ENCODE data around the gene CCDC88B.
"Not testable (repeated sequence)": the region's sequence is repeated elsewhere in the genome, so short reads cannot be mapped to it uniquely, and the experiment has no call there.

CCDC88B gene

GRCh38 chr11:64321026-64321425, 19.0 kb upstream of the CCDC88B start:
- DNase-seq = no peak

DNA sequence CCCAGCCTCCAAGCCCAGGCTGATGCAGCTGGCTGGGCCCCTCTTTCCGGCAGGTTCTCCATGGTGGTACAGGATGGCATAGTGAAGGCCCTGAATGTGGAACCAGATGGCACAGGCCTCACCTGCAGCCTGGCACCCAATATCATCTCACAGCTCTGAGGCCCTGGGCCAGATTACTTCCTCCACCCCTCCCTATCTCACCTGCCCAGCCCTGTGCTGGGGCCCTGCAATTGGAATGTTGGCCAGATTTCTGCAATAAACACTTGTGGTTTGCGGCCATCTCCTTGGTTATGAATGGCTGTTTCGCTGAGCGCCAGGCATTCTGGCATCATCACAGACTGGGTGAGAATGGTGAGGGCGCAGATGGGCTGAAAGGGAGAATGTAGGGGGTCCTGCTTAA, 18.5 kb upstream of the CCDC88B start:
- no peak for DNase-seq

DNA sequence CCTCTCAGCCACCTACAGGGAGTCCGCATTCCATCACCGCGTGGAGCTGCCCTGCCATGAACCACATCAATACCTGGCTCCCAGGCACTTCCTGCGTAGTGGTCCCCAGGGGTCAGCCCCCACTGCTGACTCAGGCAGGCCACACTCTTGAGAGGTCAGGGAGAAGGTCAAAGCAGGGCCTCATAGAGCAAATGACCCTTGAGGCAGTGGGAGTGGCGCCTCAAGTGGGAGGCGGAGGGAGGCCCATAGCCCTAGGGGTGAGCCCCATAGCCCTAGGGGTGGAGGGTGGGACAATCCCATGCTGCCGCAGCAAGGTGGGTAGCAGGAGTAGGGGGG, 17.1 kb upstream of the CCDC88B start:
- DNase-seq = no peak

DNA sequence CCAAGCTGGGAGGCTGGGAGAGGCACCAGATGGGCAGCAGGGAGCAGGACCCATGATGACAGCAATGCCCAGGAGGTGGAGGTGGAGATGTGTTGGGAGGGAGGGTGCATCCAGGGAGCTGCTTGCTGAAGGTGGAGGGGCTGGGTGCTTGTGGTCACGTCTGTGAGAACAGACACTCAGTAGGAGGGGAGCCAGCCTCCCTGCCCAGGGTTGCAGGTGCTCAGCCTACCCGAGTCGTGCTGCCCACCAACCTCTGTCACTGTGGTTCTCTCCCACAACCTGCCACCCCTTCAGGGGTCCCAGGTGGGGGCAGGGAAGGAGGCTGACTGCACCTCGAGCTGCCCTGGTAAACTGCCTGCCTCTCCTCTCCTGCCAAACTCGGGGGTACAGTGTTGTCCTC, 16.6 kb upstream of the CCDC88B start:
- no peak for DNase-seq

DNA sequence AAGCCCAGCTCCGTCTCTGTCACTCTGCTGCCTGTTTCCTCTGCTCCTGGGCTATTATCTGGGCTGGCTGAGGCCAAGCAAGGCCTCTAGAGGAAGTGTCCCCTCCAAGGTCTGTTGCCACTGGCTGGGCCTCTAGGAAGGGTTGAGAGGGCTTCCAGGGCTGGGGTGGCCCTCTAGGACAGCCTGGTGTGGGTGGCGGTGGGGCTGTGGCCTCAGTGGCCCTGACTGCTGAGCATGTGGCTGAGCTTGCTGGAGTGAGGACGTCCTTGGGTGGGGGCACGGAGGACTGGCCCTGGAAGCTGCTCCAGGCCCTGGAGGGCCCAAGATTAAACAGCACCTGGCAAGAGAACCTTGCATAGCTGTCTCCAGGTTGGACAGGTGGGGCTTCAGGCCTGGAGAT, 16.0 kb upstream of the CCDC88B start:
- not testable (repeated sequence) for DNase-seq

- DNase-seq = no peak
Observed at GRCh38 chr11:64324692-64325469, 15.1 kb upstream of the CCDC88B start.

DNA sequence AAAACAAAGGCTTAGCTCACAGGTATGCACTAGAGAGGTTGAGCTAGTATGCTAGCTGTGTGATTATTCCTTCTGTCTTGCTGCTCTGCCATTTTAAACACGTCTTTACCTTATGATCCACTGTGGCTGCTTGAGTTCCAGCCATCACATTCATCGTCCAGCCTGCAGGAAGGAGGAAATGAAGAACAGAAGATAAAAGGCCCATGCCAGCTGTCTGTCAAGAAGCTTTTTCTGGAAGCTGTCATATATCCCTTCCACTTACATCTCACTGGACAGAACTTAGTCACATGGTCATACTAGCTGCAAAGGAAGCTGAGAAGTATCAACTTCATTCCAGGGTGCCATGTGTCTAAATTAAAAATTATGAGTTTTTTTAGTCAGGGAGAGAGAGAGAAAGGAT, 12.6 kb upstream of the CCDC88B start:
- no peak for DNase-seq

DNA sequence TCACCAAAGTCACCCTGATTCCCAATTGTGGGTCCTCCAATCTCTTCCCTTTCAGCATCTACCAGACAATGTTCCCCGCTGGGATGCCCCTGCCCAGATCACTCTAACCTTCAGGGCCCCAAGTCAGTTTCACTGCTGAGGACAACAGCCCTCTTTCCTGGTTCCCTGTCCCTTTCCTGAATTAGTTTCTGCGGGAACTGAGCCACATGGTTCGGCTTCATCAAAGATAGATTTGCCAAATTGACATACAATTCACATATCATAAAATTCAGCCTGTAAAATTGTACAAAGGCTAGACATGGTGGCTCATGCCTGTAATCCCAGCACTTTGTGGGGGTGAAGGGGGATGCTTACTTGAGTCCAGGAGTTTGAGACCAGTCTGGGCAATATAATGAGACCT, 12.0 kb upstream of the CCDC88B start:
- DNase-seq = no peak

DNA sequence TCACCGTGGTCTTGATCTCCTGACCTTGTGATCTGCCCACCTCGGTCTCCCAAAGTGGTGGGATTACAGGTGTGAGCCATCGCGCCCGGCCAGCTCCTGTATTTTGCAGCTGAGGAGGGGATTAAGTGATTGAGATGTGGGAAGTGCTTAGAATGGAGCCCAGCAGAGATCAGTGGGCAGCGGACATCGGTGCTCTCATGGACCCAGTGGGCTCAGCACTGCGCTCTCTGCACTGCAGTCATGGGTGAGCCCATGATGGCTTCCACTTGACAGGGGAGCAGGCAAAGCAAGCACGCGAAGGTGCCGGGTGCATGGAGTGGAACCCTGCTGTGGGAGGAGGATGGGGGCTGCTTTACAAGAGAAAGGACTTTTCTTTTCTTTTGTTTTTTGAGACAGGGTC, 9.1 kb upstream of the CCDC88B start:
- no peak for DNase-seq

DNA sequence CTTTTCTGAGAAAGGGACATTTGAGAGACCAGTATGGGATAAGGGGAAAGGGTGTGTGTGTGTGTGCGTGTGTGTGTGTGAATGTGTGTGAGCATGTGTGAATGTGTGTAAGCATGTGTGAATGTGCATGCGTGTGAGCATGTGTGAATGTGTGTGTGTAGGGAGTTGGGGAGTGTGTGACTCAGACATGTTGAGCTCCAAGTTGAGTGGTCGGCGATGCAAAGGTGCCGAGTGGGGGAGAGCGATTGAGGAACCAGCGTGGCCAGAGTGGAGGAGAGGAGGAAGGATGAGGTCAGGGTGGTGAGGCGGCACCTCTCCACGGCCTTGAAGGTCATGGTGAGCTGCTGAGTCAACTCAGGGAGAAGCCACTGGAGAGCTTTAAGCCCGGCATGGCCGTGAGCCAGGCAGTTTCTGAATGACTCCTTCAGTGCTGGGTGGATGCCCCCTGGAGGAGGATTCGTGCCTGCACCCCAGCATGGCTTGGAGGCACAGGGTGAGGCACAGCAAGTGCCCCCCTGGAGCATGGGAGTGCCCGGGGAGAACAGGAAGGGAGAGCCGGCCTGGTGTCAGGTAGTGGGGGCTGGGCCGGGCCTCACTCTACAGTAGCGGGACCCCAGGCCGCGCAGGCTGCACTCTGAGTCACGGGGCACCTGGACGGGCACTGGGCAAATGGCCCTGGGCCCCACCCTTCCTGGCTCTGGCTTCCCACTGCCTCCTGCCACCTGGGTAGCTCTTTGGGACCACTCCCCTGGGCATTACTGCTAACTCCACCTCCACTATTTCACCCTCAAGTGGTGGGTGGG, 8.2 kb upstream of the CCDC88B start:
- DNase-seq = peak; percentile 23 to 86 (median 50)

- no peak for DNase-seq
Observed at GRCh38 chr11:64333556-64333955, 6.4 kb upstream of the CCDC88B start.

DNA sequence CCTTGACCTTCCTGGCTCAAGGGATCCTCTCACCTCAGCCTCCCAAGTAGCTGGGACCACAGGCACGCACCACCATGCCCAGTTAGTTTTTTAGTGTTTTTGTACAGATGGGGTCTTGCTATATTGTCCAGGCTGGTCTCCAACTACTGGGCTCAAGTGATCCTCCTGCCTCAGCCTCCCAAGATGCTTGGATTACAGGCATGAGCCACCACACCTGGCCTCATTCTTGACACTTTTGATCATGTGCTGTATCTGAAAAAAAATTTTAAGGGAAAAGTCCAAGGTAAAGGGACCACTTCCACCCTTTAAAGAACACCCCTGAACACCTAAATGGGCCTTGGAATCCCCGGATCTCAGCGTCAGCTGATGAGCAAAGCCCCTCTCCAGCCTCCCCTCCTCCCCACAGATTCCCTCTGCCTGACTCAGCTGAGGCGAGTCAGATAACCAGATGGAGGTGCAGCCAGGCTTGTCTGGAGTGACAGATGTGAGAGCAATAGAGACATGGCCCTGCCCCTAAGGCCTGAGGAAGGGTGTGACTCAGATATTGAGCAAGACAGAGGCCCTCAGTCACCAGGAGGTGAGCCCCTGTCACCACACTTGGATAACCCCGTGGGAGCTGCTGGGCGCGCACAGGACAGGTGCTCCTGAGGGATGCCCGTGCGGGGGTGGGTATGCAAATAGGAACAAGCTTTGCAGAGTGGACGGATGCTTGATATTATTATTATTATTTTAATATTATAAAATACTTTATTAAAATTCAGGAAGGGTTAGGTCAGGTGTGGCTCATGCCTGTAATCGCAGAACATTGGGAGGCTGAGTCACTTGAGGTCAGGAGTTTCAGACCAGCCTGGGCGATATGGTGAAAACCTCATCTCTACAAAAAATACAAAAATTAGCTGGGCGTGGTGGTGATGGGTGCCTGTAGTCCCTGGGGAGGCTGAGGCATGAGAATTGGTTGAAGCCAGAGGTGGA, 5.0 kb upstream of the CCDC88B start:
- no peak for DNase-seq

- DNase-seq = no peak
Observed at GRCh38 chr11:64337538-64338249, 2.3 kb upstream of the CCDC88B start.

DNA sequence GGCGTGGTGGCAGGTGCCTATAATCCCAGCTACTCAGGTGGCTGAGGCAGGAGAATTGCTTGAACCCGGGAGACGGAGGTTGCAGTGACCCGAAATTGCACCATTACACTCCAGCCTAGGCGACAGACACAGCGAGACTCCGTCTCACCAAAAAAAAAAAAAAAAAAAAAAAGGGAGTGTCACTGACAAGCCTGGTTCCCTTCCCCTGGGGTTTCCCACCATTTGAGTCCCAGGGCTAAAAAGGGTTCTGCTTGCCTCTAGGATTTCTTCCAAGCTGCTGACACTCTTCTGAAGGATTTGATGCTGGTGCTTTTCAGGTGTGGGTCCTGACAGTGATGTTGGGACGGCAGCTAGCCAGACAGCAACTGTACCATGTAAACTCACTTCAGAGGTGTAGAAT, 1.3 kb upstream of the CCDC88B start:
- DNase-seq = no peak

DNA sequence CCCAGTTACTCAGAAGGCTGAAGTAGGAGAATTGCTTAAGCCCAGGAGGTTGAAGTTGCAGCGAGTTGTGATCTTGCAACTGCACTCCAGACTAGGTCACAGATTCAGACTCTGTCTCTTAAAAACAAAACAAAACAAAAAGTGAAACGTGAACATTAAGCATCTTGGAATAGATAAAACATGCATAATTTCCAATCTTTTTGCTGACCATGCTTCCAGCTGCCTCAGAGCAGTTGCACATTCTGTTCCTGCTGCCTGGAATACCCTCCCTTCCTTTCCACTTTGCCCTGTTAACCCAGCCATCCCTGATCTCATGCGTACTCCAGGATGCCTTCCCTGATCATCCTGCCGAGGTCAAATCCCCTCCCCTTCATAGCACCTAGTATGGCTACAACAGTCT, 718 bp upstream of the CCDC88B start:
- no peak for DNase-seq

DNA sequence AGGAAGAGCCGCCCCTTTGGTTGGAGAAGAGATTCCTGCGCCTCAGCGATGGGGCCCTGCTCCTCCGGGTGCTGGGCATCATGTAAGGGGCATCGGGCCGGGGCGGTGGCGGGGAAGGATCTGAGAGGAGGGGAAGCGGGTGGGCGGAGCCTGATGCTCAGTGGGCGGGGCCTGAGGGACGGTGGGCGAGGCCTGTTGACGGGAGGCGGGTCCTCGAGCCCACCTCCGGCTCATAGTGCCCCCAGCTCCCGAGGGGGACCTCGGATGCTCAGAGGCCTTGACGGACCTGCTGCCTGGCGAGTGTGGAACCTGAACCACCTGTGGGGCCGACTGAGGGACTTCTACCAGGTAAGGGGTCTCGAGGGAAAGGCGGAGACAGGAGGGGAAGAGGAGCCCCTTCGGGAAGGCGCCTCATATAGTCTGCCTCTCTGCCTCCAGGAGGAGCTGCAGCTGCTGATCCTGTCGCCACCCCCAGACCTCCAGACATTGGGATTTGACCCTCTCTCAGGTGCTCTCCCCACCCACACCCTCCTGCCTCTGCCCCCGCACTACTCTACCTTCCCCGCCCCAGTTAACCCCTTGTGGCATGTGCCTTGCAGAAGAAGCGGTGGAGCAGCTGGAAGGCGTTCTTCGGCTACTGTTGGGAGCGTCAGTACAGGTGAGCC, 799 bp downstream of the CCDC88B start:
- peak; percentile 58 to 73 (median 65) for DNase-seq

GRCh38 chr11:64341429-64341828, 1.4 kb downstream of the CCDC88B start:
- no peak for DNase-seq

GRCh38 chr11:64341851-64342791, 2.1 kb downstream of the CCDC88B start:
- DNase-seq = peak; percentile 77 to 93 (median 84)

DNA sequence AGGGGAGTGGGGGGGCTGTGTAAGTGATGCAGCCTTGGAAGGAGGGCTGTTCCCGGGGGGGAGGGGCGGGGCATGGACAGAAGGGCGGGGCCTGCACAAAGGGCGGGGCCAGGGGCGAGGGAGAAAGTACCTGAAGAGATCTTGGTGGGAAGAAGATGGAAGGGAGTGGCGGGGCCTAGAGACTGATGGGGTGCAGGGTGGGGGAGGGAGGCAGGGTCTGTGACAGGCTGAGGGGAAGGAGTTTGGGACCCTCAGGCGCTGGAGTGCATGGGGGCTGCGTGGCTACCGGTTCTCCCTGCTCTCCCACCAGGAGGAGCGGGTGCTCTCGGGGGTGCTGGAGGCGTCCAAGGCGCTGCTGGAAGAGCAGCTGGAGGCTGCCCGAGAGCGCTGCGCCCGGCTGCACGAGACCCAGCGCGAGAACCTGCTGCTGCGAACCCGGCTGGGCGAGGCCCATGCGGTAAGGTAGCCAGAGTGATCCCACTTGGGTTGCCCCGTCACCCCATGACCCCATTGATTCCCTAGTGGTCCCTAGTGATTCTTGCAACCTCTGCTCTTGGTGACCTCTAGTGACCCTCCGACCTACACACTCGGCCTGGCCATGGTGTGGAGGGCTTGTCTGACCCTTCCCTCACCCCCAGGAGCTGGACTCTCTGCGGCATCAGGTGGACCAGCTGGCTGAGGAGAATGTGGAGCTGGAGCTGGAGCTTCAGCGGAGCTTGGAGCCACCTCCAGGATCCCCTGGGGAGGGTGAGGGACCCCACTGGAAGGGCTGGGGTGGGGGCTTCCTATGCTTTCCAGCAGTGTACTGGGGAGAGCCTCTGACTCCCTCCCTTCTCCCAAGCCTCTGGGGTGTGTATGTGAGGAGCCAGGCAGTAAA, 3.1 kb downstream of the CCDC88B start:
- DNase-seq = peak in 1 of 5 experiments; percentile 37
